Astrocyte of the hippocampus (primary cell): Measurements from ENCODE around the gene BUB1B.
A peak's percentile ranks its signal among the peaks of the same experiment; 100 is the strongest.
"Not testable (repeated sequence)": the region's sequence is repeated elsewhere in the genome, so short reads cannot be mapped to it uniquely, and the experiment has no call there.

Experiments
- DNase-seq: peaks from one replicate; pipeline ENCODE4 v3.0.0; 2011; ENCODE audit warnings: low read depth, low spot score

Gene BUB1B

GRCh38 chr15:40160689-40161688 lies at the start of gene BUB1B:
BUB1B (plus strand) TSS chr15:40161069; CDS start chr15:40161221, 152 bp downstream.
- DNase-seq, result peak; percentile 96

- DNase-seq, result no peak
Measured at GRCh38 chr15:40111888-40112287, 49.0 kb upstream of the BUB1B start.

- DNase-seq, result no peak
Measured at GRCh38 chr15:40112789-40113188, 48.1 kb upstream of the BUB1B start.

- no peak for DNase-seq
Measured at GRCh38 chr15:40114218-40114617, 46.7 kb upstream of the BUB1B start.

- not testable (repeated sequence) for DNase-seq
Measured at GRCh38 chr15:40115106-40115505, 45.8 kb upstream of the BUB1B start.

- peak; percentile 17 for DNase-seq
Measured at GRCh38 chr15:40115670-40116093, 45.2 kb upstream of the BUB1B start.

GRCh38 chr15:40118473-40118872 lies 42.4 kb upstream of the BUB1B start:
- peak; percentile 51 for DNase-seq

- no peak for DNase-seq
Measured at GRCh38 chr15:40121911-40122638, 38.8 kb upstream of the BUB1B start.

- not testable (repeated sequence) for DNase-seq
Measured at GRCh38 chr15:40122989-40123388, 37.9 kb upstream of the BUB1B start.

GRCh38 chr15:40123863-40124262 lies 37.0 kb upstream of the BUB1B start:
- DNase-seq, result not testable (repeated sequence)

- not testable (repeated sequence) for DNase-seq
Measured at GRCh38 chr15:40124333-40124732, 36.5 kb upstream of the BUB1B start.

GRCh38 chr15:40124807-40125285 lies 36.0 kb upstream of the BUB1B start:
- not testable (repeated sequence) for DNase-seq

GRCh38 chr15:40125950-40126349 lies 34.9 kb upstream of the BUB1B start:
- no peak for DNase-seq

- no peak for DNase-seq
Measured at GRCh38 chr15:40128766-40129660, 31.9 kb upstream of the BUB1B start.

GRCh38 chr15:40130118-40130517 lies 30.8 kb upstream of the BUB1B start:
- DNase-seq, result no peak

- no peak for DNase-seq
Measured at GRCh38 chr15:40130799-40131502, 29.9 kb upstream of the BUB1B start.

GRCh38 chr15:40133544-40133943 lies 27.3 kb upstream of the BUB1B start:
- DNase-seq, result no peak

- DNase-seq, result no peak
Measured at GRCh38 chr15:40134885-40135284, 26.0 kb upstream of the BUB1B start.

- DNase-seq, result not testable (repeated sequence)
Measured at GRCh38 chr15:40135846-40136450, 24.9 kb upstream of the BUB1B start.
